Gastroesophageal sphincter (tissue), 4 donors: ENCODE measurements around the gene CDC123. TPM values are rescaled to one million over a fixed set of nuclear protein-coding genes. Genes with fewer than 3 reads are reported as not detected.

Source experiments
- ATAC-seq: fragments of 150-250 bp; one replicate; pipeline ENCODE4 v1.9.1; 2016; ENCODE audit warnings: mild to moderate bottlenecking, moderate library complexity
- H3K27ac ChIP-seq, 4 donors: fragments of 200-600 bp; sonication (generic) in 3 of 4; 1 replicate in 3 of 4; 2 replicates in 1 of 4; pipeline ENCODE4 v1.5.1; 2016 to 2019
- H3K27me3 ChIP-seq: fragments of 200-600 bp; sonication (generic); one replicate; pipeline ENCODE4 v1.5.1; 2019
- H3K36me3 ChIP-seq, 2 donors: fragments of 200-600 bp; sonication (generic); one replicate each; pipeline ENCODE4 v1.5.1; 2019; ENCODE audit warnings: control low read depth in 1 of 2
- H3K4me1 ChIP-seq, 3 donors: fragments of 200-600 bp; sonication (generic); 1 replicate in 2 of 3; 2 replicates in 1 of 3; pipeline ENCODE4 v1.5.1; 2016 to 2019; ENCODE audit warnings: control low read depth in 2 of 3
- H3K4me3 ChIP-seq, 2 donors: fragments of 200-600 bp; sonication (generic); one replicate each; pipeline ENCODE4 v1.5.1; 2019; ENCODE audit warnings: mild to moderate bottlenecking in 1 of 2, moderate library complexity in 1 of 2
- H3K9me3 ChIP-seq, 3 donors: fragments of 200-600 bp; sonication (generic); one replicate each; pipeline ENCODE4 v1.5.1; 2017 to 2019; ENCODE audit warnings: control low read depth in 2 of 3
- EP300 ChIP-seq: sonication (generic); formaldehyde crosslinking; IDR thresholded peaks from one replicate; pipeline ENCODE4 v1.6.1; 2017; ENCODE audit warnings: antibody characterized with exemption, mild to moderate bottlenecking
- POLR2A ChIP-seq, 2 donors: fragments of 450-650 bp; IDR thresholded peaks; one replicate each; pipeline ENCODE4 v1.6.1; 2017; ENCODE audit warnings: antibody characterized with exemption in 2 of 2, mild to moderate bottlenecking in 2 of 2, moderate library complexity in 1 of 2
- POLR2AphosphoS5 ChIP-seq: sonication (generic); formaldehyde crosslinking; IDR thresholded peaks from one replicate; pipeline ENCODE4 v1.6.1; 2017; ENCODE audit warnings: antibody characterized with exemption
- WGBS, 2 donors: methylation state at CpG; one replicate each; pipeline ENCODE4 v1.1.5; 2018; ENCODE audit warnings: low coverage in 1 of 2; 5-methylcytosine and 5-hydroxymethylcytosine counted together
- total RNA-seq, 4 donors: library from RNA; depleted of rRNA; stranded (reverse); fragments of >200 nt; gene quantifications; one replicate each; pipeline ENCODE4 v1.1.0, GENCODE V29; 2016
- TF ChIP-seq, protein P1 (sequence below), 4 experiments: fragments of 200-600 bp in 2 of 4; fragments of 450-650 bp in 2 of 4; sonication (generic) in 1 of 4; IDR thresholded peaks; one replicate each; pipeline ENCODE4 v1.5.1; 2017 to 2019; ENCODE audit warnings: antibody characterized with exemption in 4 of 4, mild to moderate bottlenecking in 2 of 4, moderate library complexity in 2 of 4

Gene CDC123
- total RNA-seq, 4 donors from 2014 or later, result 53.5 to 83.7 (median 68.0) TPM

DNA sequence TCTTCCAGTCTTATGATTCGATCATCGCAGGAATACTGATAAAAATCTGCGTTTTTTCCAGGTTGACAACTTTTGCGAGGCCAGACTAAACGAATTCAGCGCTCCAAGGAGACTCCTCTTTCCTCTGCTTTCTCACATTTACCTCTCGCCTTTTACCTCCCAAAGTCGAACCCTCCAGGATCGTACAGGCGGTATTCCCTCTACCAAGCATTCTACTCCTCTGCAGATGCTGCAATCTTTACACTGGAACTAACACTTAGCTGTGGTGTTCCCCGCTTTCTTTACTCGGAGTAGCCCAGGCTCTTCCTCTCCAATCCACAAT lies 746 bp upstream of the CDC123 start:
- 0% methylated on average over 12 of the region's 12 CpGs for WGBS, 2 donors
- ATAC-seq, result no peak

GRCh38 chr10:12196531-12197211 lies 683 bp downstream of the CDC123 start:
- no peaks in the 10 kb centered on the region for H3K27me3 ChIP-seq
- TF ChIP-seq, protein P1, sequence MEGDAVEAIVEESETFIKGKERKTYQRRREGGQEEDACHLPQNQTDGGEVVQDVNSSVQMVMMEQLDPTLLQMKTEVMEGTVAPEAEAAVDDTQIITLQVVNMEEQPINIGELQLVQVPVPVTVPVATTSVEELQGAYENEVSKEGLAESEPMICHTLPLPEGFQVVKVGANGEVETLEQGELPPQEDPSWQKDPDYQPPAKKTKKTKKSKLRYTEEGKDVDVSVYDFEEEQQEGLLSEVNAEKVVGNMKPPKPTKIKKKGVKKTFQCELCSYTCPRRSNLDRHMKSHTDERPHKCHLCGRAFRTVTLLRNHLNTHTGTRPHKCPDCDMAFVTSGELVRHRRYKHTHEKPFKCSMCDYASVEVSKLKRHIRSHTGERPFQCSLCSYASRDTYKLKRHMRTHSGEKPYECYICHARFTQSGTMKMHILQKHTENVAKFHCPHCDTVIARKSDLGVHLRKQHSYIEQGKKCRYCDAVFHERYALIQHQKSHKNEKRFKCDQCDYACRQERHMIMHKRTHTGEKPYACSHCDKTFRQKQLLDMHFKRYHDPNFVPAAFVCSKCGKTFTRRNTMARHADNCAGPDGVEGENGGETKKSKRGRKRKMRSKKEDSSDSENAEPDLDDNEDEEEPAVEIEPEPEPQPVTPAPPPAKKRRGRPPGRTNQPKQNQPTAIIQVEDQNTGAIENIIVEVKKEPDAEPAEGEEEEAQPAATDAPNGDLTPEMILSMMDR (IDR thresholded peaks at IDR 0.05), result no peak
- TF ChIP-seq POLR2AphosphoS5 (no peak), POLR2A (IDR thresholded peaks at IDR 0.05) (no peak), EP300 (no peak)
- WGBS, 2 donors, result 9 to 10% methylated on average over 11 to 13 of the region's 15 CpGs
- peaks cover 0 to 39% of the 10 kb centered on the region in 2 donors for H3K36me3 ChIP-seq
- peak overlapping the region; percentile 91 to 98 for H3K4me3 ChIP-seq
- H3K4me1 ChIP-seq, result peaks cover 4 to 54% (median 19%) of the 10 kb centered on the region in 3 donors
- H3K27ac ChIP-seq, result peak overlapping the region; percentile 87 to 92 (median 88)
- no peak for ATAC-seq
- no peaks in the 10 kb centered on the region for H3K9me3 ChIP-seq

More for the DNA sequence above, 746 bp upstream of the CDC123 start:
- peaks cover 0 to 26% of the 10 kb centered on the region in 2 donors for H3K36me3 ChIP-seq
- TF ChIP-seq POLR2AphosphoS5, result no peak
- no peak for TF ChIP-seq EP300
- TF ChIP-seq, protein P1 (IDR thresholded peaks at IDR 0.05), result no peak
- no peak for TF ChIP-seq POLR2A (IDR thresholded peaks at IDR 0.05)
- no peaks in the 10 kb centered on the region for H3K27me3 ChIP-seq
- H3K4me3 ChIP-seq, result peak overlapping the region; percentile 91 to 98
- peaks cover 4 to 62% (median 19%) of the 10 kb centered on the region in 3 donors for H3K4me1 ChIP-seq
- H3K27ac ChIP-seq, result peak overlapping the region; percentile 87 to 92 (median 88)
- no peaks in the 10 kb centered on the region for H3K9me3 ChIP-seq

DNA sequence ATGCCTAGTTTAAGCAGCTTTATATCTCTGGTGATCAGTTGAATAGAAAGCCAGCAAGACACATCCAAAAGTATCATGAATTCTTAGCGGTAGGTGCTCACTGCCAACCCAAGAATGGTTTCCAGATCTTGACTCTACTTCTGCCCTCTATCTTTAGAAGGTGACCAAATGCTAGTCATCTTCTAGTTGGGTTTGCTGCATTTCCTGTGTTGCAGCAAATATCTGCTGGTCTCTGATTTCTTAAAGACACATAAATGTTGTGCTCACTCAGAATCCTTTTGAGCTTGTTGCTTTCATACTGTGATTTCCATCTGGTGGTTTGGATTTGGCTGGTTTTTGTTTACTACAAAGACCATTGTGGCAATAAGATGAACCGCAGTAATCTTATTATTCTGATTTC lies 2.2 kb downstream of the CDC123 start:
- 88 to 90% methylated on average over 2 of the region's 2 CpGs for WGBS, 2 donors
- H3K27ac ChIP-seq, result no peak overlapping the region
- H3K27me3 ChIP-seq, result no peaks in the 10 kb centered on the region
- peaks cover 0 to 44% of the 10 kb centered on the region in 2 donors for H3K36me3 ChIP-seq
- no peak overlapping the region for H3K4me3 ChIP-seq
- H3K9me3 ChIP-seq, result no peaks in the 10 kb centered on the region
- peaks cover 4 to 39% (median 19%) of the 10 kb centered on the region in 3 donors for H3K4me1 ChIP-seq
- no peak for ATAC-seq
- TF ChIP-seq EP300 (no peak), POLR2A (IDR thresholded peaks at IDR 0.05) (no peak), POLR2AphosphoS5 (no peak)
- TF ChIP-seq, protein P1 (IDR thresholded peaks at IDR 0.05), result no peak

DNA sequence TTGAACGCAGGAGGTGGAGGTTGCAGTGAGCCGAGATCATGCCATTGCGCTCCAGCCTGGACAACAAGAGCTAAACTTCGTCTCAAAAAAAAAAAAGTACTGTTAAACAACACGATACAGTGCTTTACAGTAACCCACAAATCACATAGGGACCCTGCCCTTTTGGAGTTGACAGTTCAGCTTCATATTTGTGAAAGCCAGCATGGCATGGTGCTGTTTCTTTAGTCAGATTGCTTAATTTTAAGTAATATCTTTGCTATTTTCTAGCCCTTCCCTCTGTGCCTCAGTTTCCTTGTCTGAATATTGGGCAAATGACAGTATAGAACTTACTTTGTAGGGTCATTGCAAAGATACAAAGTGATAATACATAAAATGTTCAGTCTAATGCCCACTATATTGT lies 4.9 kb downstream of the CDC123 start:
- no peak for ATAC-seq
- H3K27ac ChIP-seq, result no peak overlapping the region
- no peak for TF ChIP-seq EP300
- TF ChIP-seq, protein P1 (IDR thresholded peaks at IDR 0.05), result no peak
- TF ChIP-seq POLR2AphosphoS5, result no peak
- TF ChIP-seq POLR2A (IDR thresholded peaks at IDR 0.05), result no peak
- 80 to 95% methylated on average over 3 to 5 of the region's 5 CpGs for WGBS, 2 donors
- peaks cover 0 to 24% (median 7%) of the 10 kb centered on the region in 3 donors for H3K4me1 ChIP-seq
- no peaks in the 10 kb centered on the region for H3K9me3 ChIP-seq
- no peak overlapping the region for H3K4me3 ChIP-seq
- peaks cover 0 to 58% of the 10 kb centered on the region in 2 donors for H3K36me3 ChIP-seq
- H3K27me3 ChIP-seq, result no peaks in the 10 kb centered on the region

- TF ChIP-seq POLR2AphosphoS5, result no peak
- no peak for TF ChIP-seq EP300
- TF ChIP-seq POLR2A (IDR thresholded peaks at IDR 0.05), result no peak
- TF ChIP-seq, protein P1 (IDR thresholded peaks at IDR 0.05), result no peak
- Histone ChIP-seq H3K9me3 (no peaks in the 10 kb centered on the region), H3K27ac (no peak overlapping the region), H3K36me3 (peaks cover 0 to 58% of the 10 kb centered on the region in 2 donors), H3K4me1 (peaks cover 0 to 21% (median 7%) of the 10 kb centered on the region in 3 donors), H3K4me3 (no peak overlapping the region), H3K27me3 (no peaks in the 10 kb centered on the region)
- 89% methylated on average over 3 of the region's 3 CpGs for WGBS, 2 donors
- no peak for ATAC-seq
Observed at GRCh38 chr10:12201543-12201942, 5.6 kb downstream of the CDC123 start.
